Lung (tissue), 12 donors: Measurements from ENCODE around the gene NR6A1. TPM values are rescaled to one million over a fixed set of nuclear protein-coding genes. Genes with fewer than 3 reads are reported as not detected.

Experiments
- ATAC-seq: fragments of 200-7000 bp; cut with Tn5 transposase; one replicate; pipeline ENCODE4 v1.9.1; 2020; ENCODE audit warnings: moderate number of reproducible peaks; ENCODE audit not compliant: insufficient read depth, low FRiP score
- DNase-seq, 3 donors: peaks; one replicate each; pipeline ENCODE4 v3.0.0-alpha.2; 2013 to 2017
- H3K27ac ChIP-seq, 2 donors: one replicate each; pipeline ENCODE4 v1.5.1; 2013; ENCODE audit warnings: mild to moderate bottlenecking in 2 of 2, moderate library complexity in 2 of 2, control low read depth in 1 of 2, inconsistent platforms in 1 of 2, low read depth in 1 of 2, low read length in 1 of 2
- H3K27me3 ChIP-seq, 3 donors: one replicate each; pipeline ENCODE4 v1.5.1; 2013; ENCODE audit warnings: low read length in 2 of 3; ENCODE audit not compliant: control insufficient read depth in 3 of 3, insufficient read depth in 3 of 3
- H3K36me3 ChIP-seq, 4 donors: one replicate each; pipeline ENCODE4 v1.5.1; 2013; ENCODE audit warnings: low read length in 4 of 4, mild to moderate bottlenecking in 1 of 4, moderate library complexity in 1 of 4; ENCODE audit not compliant: control insufficient read depth in 4 of 4, insufficient read depth in 4 of 4
- H3K4me1 ChIP-seq, 5 donors: one replicate each; pipeline ENCODE4 v1.5.1; 2013; ENCODE audit warnings: low read length in 5 of 5, mild to moderate bottlenecking in 2 of 5, moderate library complexity in 1 of 5; ENCODE audit not compliant: control insufficient read depth in 5 of 5, insufficient read depth in 5 of 5
- H3K4me3 ChIP-seq: one replicate; pipeline ENCODE4 v1.5.1; 2013; ENCODE audit warnings: mild to moderate bottlenecking, control low read depth, moderate library complexity
- H3K9ac ChIP-seq, 2 donors: one replicate each; pipeline ENCODE4 v1.5.1; 2013; ENCODE audit warnings: low read length in 2 of 2, control low read depth in 1 of 2; ENCODE audit not compliant: insufficient read depth in 1 of 2
- H3K9me3 ChIP-seq, 4 donors: one replicate each; pipeline ENCODE4 v1.5.1; 2013; ENCODE audit warnings: low read length in 3 of 4, mild to moderate bottlenecking in 1 of 4, moderate library complexity in 1 of 4; ENCODE audit not compliant: control insufficient read depth in 4 of 4, insufficient read depth in 3 of 4
- CTCF ChIP-seq: IDR thresholded peaks from 2 replicates; pipeline ENCODE4 v1.5.1; 2012; ENCODE audit warnings: mild to moderate bottlenecking; ENCODE audit errors: control extremely low read depth, extremely low read depth
- WGBS, 2 donors: extraction: QIAGEN DNeasy Blood & Tissue Kit; methylation state at CpG; one replicate each; pipeline ENCODE4 v1.1.7; 2013; 5-methylcytosine and 5-hydroxymethylcytosine counted together
- polyA plus RNA-seq, 2 donors: library from polyadenylated mRNA; stranded (reverse); fragments of 200-250 nt; gene quantifications; one replicate each; pipeline ENCODE4 v1.2.1, GENCODE V29; 2013
- total RNA-seq, 2 donors: library from RNA; depleted of rRNA in 1 of 2; stranded (reverse); fragments of >200 nt in 1 of 2; gene quantifications; one replicate each; pipeline ENCODE4 v1.2.1, GENCODE V29; 2014 to 2021
- donor health status: control.
- donor health status: control.
- donor health status: Bipolar disorder and iron deficiency.
- donor health status: healthy.
- donor health status: DM: yes; HTN: yes; CAD: no.

NR6A1 gene
- total and polyA plus RNA-seq, 4 donors, result 0.94 to 4.0 (median 2.4) TPM

GRCh38 chr9:124717597-124717996 is 53.5 kb downstream of the NR6A1 start:
- H3K9ac ChIP-seq, result no peak overlapping the region
- peaks cover 0 to 18% (median 5%) of the 10 kb centered on the region in 5 donors for H3K4me1 ChIP-seq
- WGBS, 2 donors, result 99% methylated on average over 2 of the region's 2 CpGs
- no peaks in the 10 kb centered on the region for H3K9me3 ChIP-seq
- TF ChIP-seq CTCF, result no peak
- no peak for ATAC-seq
- no peak overlapping the region for H3K27ac ChIP-seq
- no peak overlapping the region for H3K4me3 ChIP-seq
- no peaks in the 10 kb centered on the region for H3K36me3 ChIP-seq
- no peak for DNase-seq
- H3K27me3 ChIP-seq, result no peaks in the 10 kb centered on the region

GRCh38 chr9:124716808-124717207 is 54.3 kb downstream of the NR6A1 start:
- Histone ChIP-seq H3K4me1 (peaks cover 0 to 17% (median 5%) of the 10 kb centered on the region in 5 donors), H3K27me3 (no peaks in the 10 kb centered on the region), H3K36me3 (no peaks in the 10 kb centered on the region), H3K9me3 (no peaks in the 10 kb centered on the region), H3K4me3 (no peak overlapping the region), H3K9ac (no peak overlapping the region), H3K27ac (no peak overlapping the region)
- WGBS, 2 donors, result 84 to 88% methylated on average over 6 of the region's 6 CpGs
- ATAC-seq (no peak), DNase-seq (no peak)
- no peak for TF ChIP-seq CTCF

GRCh38 chr9:124710766-124711165 is 60.3 kb downstream of the NR6A1 start:
- H3K9me3 ChIP-seq, result no peaks in the 10 kb centered on the region
- H3K27me3 ChIP-seq, result no peaks in the 10 kb centered on the region
- WGBS, 2 donors, result 81 to 90% methylated on average over 4 of the region's 4 CpGs
- ATAC-seq, result no peak
- no peak for TF ChIP-seq CTCF
- H3K36me3 ChIP-seq, result no peaks in the 10 kb centered on the region
- H3K4me3 ChIP-seq, result no peak overlapping the region
- no peak overlapping the region for H3K9ac ChIP-seq
- H3K27ac ChIP-seq, result no peak overlapping the region
- DNase-seq, result peak in 2 of 3 donors; percentile 52 to 67
- peaks cover 0 to 19% (median 8%) of the 10 kb centered on the region in 5 donors for H3K4me1 ChIP-seq

- Histone ChIP-seq H3K9me3 (no peaks in the 10 kb centered on the region), H3K4me1 (peaks cover 0 to 19% (median 8%) of the 10 kb centered on the region in 5 donors), H3K27me3 (no peaks in the 10 kb centered on the region), H3K36me3 (no peaks in the 10 kb centered on the region), H3K27ac (no peak overlapping the region), H3K4me3 (no peak overlapping the region), H3K9ac (no peak overlapping the region)
- TF ChIP-seq CTCF, result no peak
- no peak for DNase-seq
- no peak for ATAC-seq
- 88 to 94% methylated on average over 2 of the region's 2 CpGs for WGBS, 2 donors
These were observed 61.8 kb downstream of the NR6A1 start for GRCh38 chr9:124709292-124709690.
